MM.1S (cell line): Measurements from ENCODE around the gene MANBA.
A peak's percentile ranks its signal among the peaks of the same experiment; 100 is the strongest.
"Not testable (repeated sequence)": the region's sequence is repeated elsewhere in the genome, so short reads cannot be mapped to it uniquely, and the experiment has no call there.

Experiments used
- DNase-seq: peaks from one replicate; pipeline ENCODE4 v3.0.0-alpha.2; 2015
- H2AFZ ChIP-seq: fragments of 300-600 bp; sonication (generic); 2 replicates; pipeline ENCODE4 v1.6.0; 2016; ENCODE audit warnings: antibody characterized with exemption, low read length
- H3F3A ChIP-seq: fragments of 300-600 bp; sonication (generic); 2 replicates; pipeline ENCODE4 v1.6.1; 2016; ENCODE audit warnings: mild to moderate bottlenecking, antibody characterized with exemption, low read length, moderate library complexity, mixed read lengths; ENCODE audit not compliant: insufficient read depth
- H3K27ac ChIP-seq: fragments of 300-600 bp; sonication (generic); 2 replicates; pipeline ENCODE4 v1.5.1; 2016; ENCODE audit warnings: mild to moderate bottlenecking, low read length
- H3K27me3 ChIP-seq: fragments of 300-600 bp; sonication (generic); replicated peaks from 2 replicates; pipeline ENCODE4 v1.6.0; 2016; ENCODE audit warnings: low read length; ENCODE audit not compliant: insufficient read depth
- H3K36me3 ChIP-seq: fragments of 300-600 bp; sonication (generic); replicated peaks from 2 replicates; pipeline ENCODE4 v1.6.1; 2016; ENCODE audit warnings: mild to moderate bottlenecking, low read length, mixed read lengths; ENCODE audit not compliant: insufficient read depth
- H3K4me1 ChIP-seq: fragments of 300-600 bp; sonication (generic); 2 replicates; pipeline ENCODE4 v1.6.1; 2016; ENCODE audit warnings: low read length, mixed read lengths
- H3K4me2 ChIP-seq: fragments of 300-600 bp; sonication (generic); 2 replicates; pipeline ENCODE4 v1.6.0; 2016; ENCODE audit warnings: low read depth, low read length
- H3K4me3 ChIP-seq: fragments of 300-600 bp; sonication (generic); 2 replicates; pipeline ENCODE4 v1.5.1; 2016; ENCODE audit warnings: low read length, mixed read lengths
- H3K79me2 ChIP-seq: fragments of 300-600 bp; sonication (generic); 2 replicates; pipeline ENCODE4 v1.6.1; 2016; ENCODE audit warnings: mixed run types, low read length, mixed read lengths
- H3K9ac ChIP-seq: fragments of 300-600 bp; sonication (generic); 2 replicates; pipeline ENCODE4 v1.6.1; 2016; ENCODE audit warnings: low read length, mixed read lengths
- H3K9me2 ChIP-seq: fragments of 300-600 bp; sonication (generic); replicated peaks from 2 replicates; pipeline ENCODE4 v1.6.1; 2016; ENCODE audit warnings: mild to moderate bottlenecking, low read length, mixed read lengths; ENCODE audit not compliant: insufficient read depth
- H3K9me3 ChIP-seq: fragments of 300-600 bp; sonication (generic); replicated peaks from 2 replicates; pipeline ENCODE4 v1.6.1; 2016; ENCODE audit warnings: mild to moderate bottlenecking, low read length, mixed read lengths; ENCODE audit not compliant: insufficient read depth
- H4K20me1 ChIP-seq: fragments of 300-600 bp; sonication (generic); 2 replicates; pipeline ENCODE4 v1.6.1; 2016; ENCODE audit warnings: mild to moderate bottlenecking, low read length, moderate library complexity, mixed read lengths; ENCODE audit not compliant: insufficient read depth
- EZH2 ChIP-seq: fragments of 300-600 bp; sonication (generic); optimal IDR thresholded peaks from 2 replicates; pipeline ENCODE3; 2017; ENCODE audit warnings: low read depth, mild to moderate bottlenecking, antibody characterized with exemption, low read length, mixed read lengths
- EZH2phosphoT487 ChIP-seq: fragments of 300-600 bp; sonication (generic); IDR thresholded peaks from 2 replicates; pipeline ENCODE4 v1.6.1; 2018; ENCODE audit warnings: antibody characterized with exemption, low read length
- TF ChIP-seq, protein P1 (sequence below): fragments of 300-600 bp; sonication (generic); IDR thresholded peaks from 2 replicates; pipeline ENCODE4 v1.5.1; 2016; ENCODE audit warnings: antibody characterized with exemption, low read length, mixed read lengths

Gene MANBA

DNA sequence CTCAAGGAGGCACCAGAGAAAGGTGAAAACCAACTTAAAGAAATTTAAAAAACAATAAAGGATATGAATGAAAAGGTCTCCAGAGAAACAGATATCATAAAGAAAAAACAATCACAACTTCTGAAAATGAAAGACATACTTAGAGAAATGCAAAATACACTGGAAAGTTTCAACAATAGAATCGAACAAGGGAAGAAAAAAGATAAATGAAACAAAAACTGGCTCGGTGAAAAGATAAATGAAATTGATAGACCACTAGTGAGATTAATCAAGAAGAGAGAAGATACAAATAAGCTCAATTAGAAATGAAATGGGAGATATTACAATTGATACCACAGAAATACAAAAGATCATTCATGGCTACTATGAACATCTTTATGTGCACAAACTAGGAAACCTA, 22.0 kb downstream of the MANBA start:
- H2AFZ ChIP-seq, DNase-seq, H3K9me2 ChIP-seq, H3F3A ChIP-seq, H4K20me1 ChIP-seq, H3K4me3 ChIP-seq, H3K9ac ChIP-seq, H3K36me3 ChIP-seq, H3K27ac ChIP-seq, H3K4me1 ChIP-seq, H3K4me2 ChIP-seq, H3K9me3 ChIP-seq, H3K27me3 ChIP-seq: not testable (repeated sequence)
- H3K79me2 ChIP-seq, result peaks cover 35% of the 10 kb centered on the region

DNA sequence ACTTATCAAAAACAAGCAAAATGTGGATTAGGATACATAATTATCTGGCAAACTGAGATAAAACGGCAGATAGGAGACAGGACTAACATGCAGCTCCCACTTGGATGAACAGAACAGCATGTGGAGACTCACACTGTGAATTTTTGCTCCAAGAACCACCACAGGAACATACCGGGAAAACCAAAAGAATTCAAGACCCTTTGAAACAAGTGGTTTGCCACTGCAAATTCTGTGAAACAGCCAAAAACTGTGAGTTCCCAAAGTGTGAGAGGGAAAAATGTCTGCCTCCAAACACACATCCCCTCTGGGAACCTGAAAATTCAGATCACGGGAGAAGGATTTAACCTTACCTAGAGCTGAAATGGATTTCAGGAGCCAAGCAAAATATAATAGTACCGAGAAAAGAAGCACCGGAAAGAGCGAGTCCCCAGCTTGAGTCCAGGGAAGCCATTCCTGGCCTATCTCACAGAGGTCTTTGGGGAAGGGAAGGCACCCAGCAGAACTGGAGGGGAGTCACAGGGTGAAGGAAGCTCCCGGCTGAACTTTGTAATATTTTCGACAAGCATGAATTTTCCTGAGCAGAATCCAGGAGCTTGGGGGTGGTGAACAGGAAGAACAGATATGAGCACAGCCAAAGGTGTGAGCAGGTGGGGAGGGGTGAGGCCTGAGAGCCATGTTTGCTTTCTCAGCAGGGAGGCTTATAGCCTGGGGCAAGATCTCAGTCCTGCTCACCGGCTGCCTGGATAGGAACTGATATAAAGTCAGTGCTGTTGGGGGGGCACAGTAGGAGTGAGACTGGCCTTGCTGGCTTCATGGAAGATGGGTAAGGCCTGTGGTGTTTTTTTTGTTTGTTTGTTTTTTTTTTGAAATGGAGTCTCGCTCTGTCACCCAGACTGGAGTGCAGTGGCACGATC, 23.9 kb downstream of the MANBA start:
- Histone ChIP-seq H3F3A (no peaks in the 10 kb centered on the region), H3K4me3 (no peak overlapping the region), H3K36me3 (no peaks in the 10 kb centered on the region), H4K20me1 (no peaks in the 10 kb centered on the region), H3K9ac (no peak overlapping the region), H3K4me2 (no peak overlapping the region), H3K9me3 (no peaks in the 10 kb centered on the region), H3K4me1 (no peaks in the 10 kb centered on the region), H2AFZ (no peak overlapping the region), H3K27ac (no peak overlapping the region), H3K79me2 (peaks cover 35% of the 10 kb centered on the region), H3K9me2 (no peaks in the 10 kb centered on the region), H3K27me3 (no peaks in the 10 kb centered on the region)
- DNase-seq, result peak; percentile 10
- TF ChIP-seq, protein P1, sequence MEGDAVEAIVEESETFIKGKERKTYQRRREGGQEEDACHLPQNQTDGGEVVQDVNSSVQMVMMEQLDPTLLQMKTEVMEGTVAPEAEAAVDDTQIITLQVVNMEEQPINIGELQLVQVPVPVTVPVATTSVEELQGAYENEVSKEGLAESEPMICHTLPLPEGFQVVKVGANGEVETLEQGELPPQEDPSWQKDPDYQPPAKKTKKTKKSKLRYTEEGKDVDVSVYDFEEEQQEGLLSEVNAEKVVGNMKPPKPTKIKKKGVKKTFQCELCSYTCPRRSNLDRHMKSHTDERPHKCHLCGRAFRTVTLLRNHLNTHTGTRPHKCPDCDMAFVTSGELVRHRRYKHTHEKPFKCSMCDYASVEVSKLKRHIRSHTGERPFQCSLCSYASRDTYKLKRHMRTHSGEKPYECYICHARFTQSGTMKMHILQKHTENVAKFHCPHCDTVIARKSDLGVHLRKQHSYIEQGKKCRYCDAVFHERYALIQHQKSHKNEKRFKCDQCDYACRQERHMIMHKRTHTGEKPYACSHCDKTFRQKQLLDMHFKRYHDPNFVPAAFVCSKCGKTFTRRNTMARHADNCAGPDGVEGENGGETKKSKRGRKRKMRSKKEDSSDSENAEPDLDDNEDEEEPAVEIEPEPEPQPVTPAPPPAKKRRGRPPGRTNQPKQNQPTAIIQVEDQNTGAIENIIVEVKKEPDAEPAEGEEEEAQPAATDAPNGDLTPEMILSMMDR, result no peak
- TF ChIP-seq EZH2 (no peak), EZH2phosphoT487 (no peak)

DNA sequence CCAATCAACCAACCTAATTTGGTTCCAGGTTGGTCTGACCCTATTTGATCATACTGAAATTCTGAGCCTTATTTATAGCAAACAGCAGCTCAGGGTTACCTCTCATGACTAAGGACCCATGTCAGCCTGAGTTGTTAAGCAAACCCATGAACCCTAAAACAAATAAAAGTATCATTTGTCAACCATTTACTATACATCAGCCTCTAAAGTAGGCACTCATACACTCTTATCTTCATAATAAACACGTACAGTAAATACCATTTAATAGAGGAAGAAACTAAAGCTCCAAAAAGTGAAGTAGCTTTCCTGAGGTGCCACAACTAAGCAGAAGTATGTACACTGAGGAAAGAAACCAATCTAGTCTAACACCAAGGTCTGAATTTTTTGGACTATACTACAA, 25.2 kb downstream of the MANBA start:
- Histone ChIP-seq H3K4me1 (no peaks in the 10 kb centered on the region), H4K20me1 (no peaks in the 10 kb centered on the region), H3K9ac (no peak overlapping the region), H3K79me2 (peaks cover 35% of the 10 kb centered on the region), H3K9me2 (no peaks in the 10 kb centered on the region), H3K27ac (no peak overlapping the region), H3K9me3 (no peaks in the 10 kb centered on the region), H3K4me2 (no peak overlapping the region), H2AFZ (no peak overlapping the region), H3K27me3 (no peaks in the 10 kb centered on the region), H3K4me3 (no peak overlapping the region), H3K36me3 (no peaks in the 10 kb centered on the region), H3F3A (no peaks in the 10 kb centered on the region)
- DNase-seq, result no peak
- TF ChIP-seq EZH2 (no peak), EZH2phosphoT487 (no peak)
- TF ChIP-seq, protein P1, result no peak
